ENCODE measurements around the gene KRTAP21-2. TPM values are rescaled to one million over a fixed set of nuclear protein-coding genes. Genes with fewer than 3 reads are reported as not detected.

Gene KRTAP21-2
- total RNA-seq, 1 experiment from 2014 or later: not detected

GRCh38 chr21:30769724-30770431 lies 22.8 kb upstream of the KRTAP21-2 start:
- Histone ChIP-seq H3K9ac (ENCODE audit: low read length) (no peak overlapping the region), H3K27me3 (ENCODE audit: insufficient read depth, low read length) (no peaks in the 10 kb centered on the region), H4K20me1 (ENCODE audit: insufficient read depth) (no peaks in the 10 kb centered on the region), H3K4me2 (ENCODE audit: low read length) (no peak overlapping the region), H3K9me2 (ENCODE audit: insufficient read depth) (no peaks in the 10 kb centered on the region), H3K36me3 (ENCODE audit: control insufficient read depth in 1 of 2, insufficient read depth in 2 of 2, low read length in 2 of 2) (no peaks in the 10 kb centered on the region), H3K27ac (ENCODE audit: low read depth, low read length) (no peak overlapping the region), H3K4me3 (replicated peaks in 1 of 2; ENCODE audit: low read depth in 1 of 2, low read length in 2 of 2) (no peak overlapping the region), H3K79me2 (ENCODE audit: insufficient read depth, low read length) (no peaks in the 10 kb centered on the region), H3K9me3 (ENCODE audit: control insufficient read depth in 1 of 2, insufficient read depth in 1 of 2, low read depth in 1 of 2, low read length in 2 of 2) (peaks cover 4 to 18% of the 10 kb centered on the region in 2 experiments; a peak in 2 of 4 replicates), H3K4me1 (ENCODE audit: control insufficient read depth in 1 of 2, insufficient read depth in 2 of 2, low read length in 2 of 2) (no peaks in the 10 kb centered on the region), H2AFZ (ENCODE audit: low read depth, low read length, poor library complexity, severe bottlenecking) (no peak overlapping the region)
- POLR2A ChIA-PET: no interaction called here
- intact Hi-C loops (cut with micrococcal nuclease): no loop called here
- DNase-seq (ENCODE audit: low read depth, low spot score) (no peak), ATAC-seq (no peak)
- no peak for TF ChIP-seq POLR2AphosphoS5 (IDR thresholded peaks at IDR 0.05; ENCODE audit: low read depth, low read length)
- no peak for TF ChIP-seq ZFX (IDR thresholded peaks at IDR 0.05)
- TF ChIP-seq EGR1 (IDR thresholded peaks at IDR 0.05; ENCODE audit: low read depth): no peak
- no peak for TF ChIP-seq JUND (IDR thresholded peaks at IDR 0.05)
- TF ChIP-seq POLR2A (IDR thresholded peaks at IDR 0.05; ENCODE audit: borderline replicate concordance, extremely low read depth, insufficient read depth, insufficient read length): no peak
- no peak for TF ChIP-seq TCF7L2 (IDR thresholded peaks at IDR 0.05; ENCODE audit: borderline replicate concordance, extremely low read depth, insufficient read depth, insufficient read length)
- no peak for TF ChIP-seq CBX3 (IDR thresholded peaks at IDR 0.05; ENCODE audit: low read depth)
- no peak for TF ChIP-seq EZH2 (IDR thresholded peaks at IDR 0.05)
- no peak for TF ChIP-seq REST (IDR thresholded peaks at IDR 0.05; ENCODE audit: low read depth)
- TF ChIP-seq RAD21 (IDR thresholded peaks at IDR 0.05; ENCODE audit: low read depth): no peak
- no peak for TF ChIP-seq ZNF274 (IDR thresholded peaks at IDR 0.05; ENCODE audit: low read depth, low read length)
- TF ChIP-seq MAX (IDR thresholded peaks at IDR 0.05): no peak
- no peak for TF ChIP-seq CEBPB (IDR thresholded peaks at IDR 0.05; ENCODE audit: low read depth)
- no peak for TF ChIP-seq ATF3 (IDR thresholded peaks at IDR 0.05)
- TF ChIP-seq FOSL1 (IDR thresholded peaks at IDR 0.05; ENCODE audit: low read depth): no peak
- no peak for TF ChIP-seq YY1 (IDR thresholded peaks at IDR 0.05; ENCODE audit: extremely low read depth, insufficient replicate concordance, low read depth, low read length)
- no peak for TF ChIP-seq CTCF (IDR thresholded peaks at IDR 0.05 in 2 of 3, conservative IDR thresholded peaks at IDR 0.05 in 1 of 3; ENCODE audit: borderline replicate concordance in 1 of 3, insufficient read depth in 1 of 3, low read depth in 2 of 3, low read length in 2 of 3)
- no peak for TF ChIP-seq SRF (IDR thresholded peaks at IDR 0.05; ENCODE audit: low read depth)
- TF ChIP-seq ELF1 (IDR thresholded peaks at IDR 0.05; ENCODE audit: borderline replicate concordance, low read depth): no peak
- TF ChIP-seq SP1 (IDR thresholded peaks at IDR 0.05; ENCODE audit: low read depth): no peak
- no TSS peak for BruUV-seq (replicated peaks)
- RAD21 ChIA-PET (ENCODE audit: low non-redundant PET in 1 of 2, low total read pairs in 2 of 2, uncharacterized antibody in 2 of 2, unreplicated experiment in 2 of 2): no interaction called here
- CTCF ChIA-PET: no interaction called here

Data from HCT116 (cell line).